OCI-LY1 (cell line): Measurements from ENCODE around the gene ZNF484.

Experiments used
- EZH2 ChIP-seq: fragments of 200-600 bp; sonication (generic), shearing (Covaris generic); IDR thresholded peaks from 2 replicates; pipeline ENCODE4 v1.8.0; 2017; ENCODE audit warnings: borderline replicate concordance, mixed run types, mild to moderate bottlenecking, antibody characterized with exemption, low read length, moderate library complexity, mixed read lengths
- TF ChIP-seq, protein P1 (sequence below): fragments of 200-600 bp; sonication (generic), shearing (Covaris generic); IDR thresholded peaks from 2 replicates; pipeline ENCODE4 v1.5.1; 2017; ENCODE audit warnings: mild to moderate bottlenecking, antibody characterized with exemption, low read length, moderate library complexity, mixed read lengths

DNA sequence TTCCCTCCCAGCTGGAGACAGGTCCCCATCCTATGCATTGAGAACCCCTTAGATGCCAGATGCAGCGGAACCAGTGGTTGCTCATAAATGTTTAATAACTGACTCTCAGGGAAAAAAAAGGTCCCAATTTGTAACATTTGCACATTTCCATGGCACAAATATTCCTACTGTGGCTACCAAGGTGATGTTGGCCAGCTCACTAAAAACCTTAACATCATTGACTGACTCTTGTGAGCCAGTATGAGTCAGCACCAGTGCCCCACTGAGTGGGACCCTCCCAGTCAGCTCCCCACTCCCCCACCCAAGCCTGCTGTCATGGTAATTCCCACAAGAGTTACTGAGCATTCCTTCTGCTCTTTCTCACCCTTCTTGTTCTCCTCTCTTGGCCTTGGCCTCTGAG, 42.6 kb upstream of the ZNF484 start:
- TF ChIP-seq EZH2: no peak
- TF ChIP-seq, protein P1, sequence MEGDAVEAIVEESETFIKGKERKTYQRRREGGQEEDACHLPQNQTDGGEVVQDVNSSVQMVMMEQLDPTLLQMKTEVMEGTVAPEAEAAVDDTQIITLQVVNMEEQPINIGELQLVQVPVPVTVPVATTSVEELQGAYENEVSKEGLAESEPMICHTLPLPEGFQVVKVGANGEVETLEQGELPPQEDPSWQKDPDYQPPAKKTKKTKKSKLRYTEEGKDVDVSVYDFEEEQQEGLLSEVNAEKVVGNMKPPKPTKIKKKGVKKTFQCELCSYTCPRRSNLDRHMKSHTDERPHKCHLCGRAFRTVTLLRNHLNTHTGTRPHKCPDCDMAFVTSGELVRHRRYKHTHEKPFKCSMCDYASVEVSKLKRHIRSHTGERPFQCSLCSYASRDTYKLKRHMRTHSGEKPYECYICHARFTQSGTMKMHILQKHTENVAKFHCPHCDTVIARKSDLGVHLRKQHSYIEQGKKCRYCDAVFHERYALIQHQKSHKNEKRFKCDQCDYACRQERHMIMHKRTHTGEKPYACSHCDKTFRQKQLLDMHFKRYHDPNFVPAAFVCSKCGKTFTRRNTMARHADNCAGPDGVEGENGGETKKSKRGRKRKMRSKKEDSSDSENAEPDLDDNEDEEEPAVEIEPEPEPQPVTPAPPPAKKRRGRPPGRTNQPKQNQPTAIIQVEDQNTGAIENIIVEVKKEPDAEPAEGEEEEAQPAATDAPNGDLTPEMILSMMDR: no peak
